ENCODE data around the gene ATPAF1. TPM values are rescaled to one million over a fixed set of nuclear protein-coding genes. Genes with fewer than 3 reads are reported as not detected.

ATPAF1 gene
- total RNA-seq, 1 donor from 2014 or later, result 39.6 TPM

DNA sequence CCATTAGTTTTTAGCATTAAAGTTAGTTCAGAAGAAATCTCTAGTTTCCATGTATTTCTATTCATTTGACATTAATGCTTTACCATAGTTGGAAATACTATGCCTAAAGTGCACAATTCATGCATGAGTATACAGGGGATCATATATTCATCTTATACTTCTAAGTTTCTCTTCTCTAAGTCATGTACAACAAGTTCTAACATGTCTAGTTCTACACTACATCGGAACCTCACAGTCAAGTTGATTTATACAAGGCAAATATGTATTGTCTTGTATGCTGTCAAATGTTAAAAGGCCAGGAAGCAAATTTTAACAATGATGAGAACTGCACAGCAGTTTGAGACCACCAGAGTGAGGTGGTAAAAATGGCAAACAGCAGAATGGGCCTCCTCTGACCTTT lies 28.6 kb downstream of the ATPAF1 start:
- no peak for DNase-seq (ENCODE audit: low read depth)
- no peak overlapping the region for H3K4me3 ChIP-seq (ENCODE audit: low read depth, low read length)
- TF ChIP-seq, protein P1, sequence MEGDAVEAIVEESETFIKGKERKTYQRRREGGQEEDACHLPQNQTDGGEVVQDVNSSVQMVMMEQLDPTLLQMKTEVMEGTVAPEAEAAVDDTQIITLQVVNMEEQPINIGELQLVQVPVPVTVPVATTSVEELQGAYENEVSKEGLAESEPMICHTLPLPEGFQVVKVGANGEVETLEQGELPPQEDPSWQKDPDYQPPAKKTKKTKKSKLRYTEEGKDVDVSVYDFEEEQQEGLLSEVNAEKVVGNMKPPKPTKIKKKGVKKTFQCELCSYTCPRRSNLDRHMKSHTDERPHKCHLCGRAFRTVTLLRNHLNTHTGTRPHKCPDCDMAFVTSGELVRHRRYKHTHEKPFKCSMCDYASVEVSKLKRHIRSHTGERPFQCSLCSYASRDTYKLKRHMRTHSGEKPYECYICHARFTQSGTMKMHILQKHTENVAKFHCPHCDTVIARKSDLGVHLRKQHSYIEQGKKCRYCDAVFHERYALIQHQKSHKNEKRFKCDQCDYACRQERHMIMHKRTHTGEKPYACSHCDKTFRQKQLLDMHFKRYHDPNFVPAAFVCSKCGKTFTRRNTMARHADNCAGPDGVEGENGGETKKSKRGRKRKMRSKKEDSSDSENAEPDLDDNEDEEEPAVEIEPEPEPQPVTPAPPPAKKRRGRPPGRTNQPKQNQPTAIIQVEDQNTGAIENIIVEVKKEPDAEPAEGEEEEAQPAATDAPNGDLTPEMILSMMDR (conservative IDR thresholded peaks at IDR 0.05; ENCODE audit: low read depth, low read length), result no peak

GRCh38 chr1:46638921-46639320 lies 29.2 kb downstream of the ATPAF1 start:
- TF ChIP-seq, protein P1 (conservative IDR thresholded peaks at IDR 0.05; ENCODE audit: low read depth, low read length), result no peak
- no peak for DNase-seq (ENCODE audit: low read depth)

DNA sequence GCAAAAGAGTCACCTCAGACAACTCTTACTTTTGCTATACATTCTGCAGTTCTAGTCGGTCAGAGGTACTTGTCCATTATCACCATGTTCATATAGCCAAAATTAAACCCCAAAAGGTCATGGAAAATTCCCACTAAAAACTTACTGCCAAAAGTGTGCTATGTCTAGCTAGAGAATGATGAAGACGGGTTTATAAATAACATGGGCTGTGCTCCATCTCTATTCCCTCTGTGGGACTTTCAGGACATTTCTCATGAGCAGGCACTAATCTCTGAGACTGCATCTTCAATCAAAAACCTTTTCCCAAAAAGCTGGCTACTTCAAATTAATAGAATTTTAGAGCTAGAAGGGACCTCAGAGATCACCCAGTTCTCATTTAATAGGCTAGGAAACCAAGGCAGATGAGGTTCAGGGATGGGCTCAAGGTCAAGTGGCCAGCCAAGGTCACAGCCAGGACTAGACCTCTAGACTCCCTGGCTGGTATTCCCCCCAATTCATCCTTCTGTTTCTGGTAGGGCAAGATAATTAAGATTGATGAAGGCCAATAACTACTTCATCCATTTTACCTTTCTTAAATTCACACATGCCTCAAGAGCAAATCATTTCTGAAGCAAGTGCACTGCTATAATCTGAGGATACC lies 30.6 kb downstream of the ATPAF1 start:
- TF ChIP-seq, protein P1 (conservative IDR thresholded peaks at IDR 0.05; ENCODE audit: low read depth, low read length), result no peak
- no peak for DNase-seq (ENCODE audit: low read depth)
- no peak overlapping the region for H3K4me3 ChIP-seq (ENCODE audit: low read depth, low read length)

More at GRCh38 chr1:46638921-46639320, 29.2 kb downstream of the ATPAF1 start:
- H3K4me3 ChIP-seq (ENCODE audit: low read depth, low read length), result no peak overlapping the region

GRCh38 chr1:46635205-46635604 lies 33.0 kb downstream of the ATPAF1 start:
- no peak for DNase-seq (ENCODE audit: low read depth)
- TF ChIP-seq, protein P1 (conservative IDR thresholded peaks at IDR 0.05; ENCODE audit: low read depth, low read length), result no peak
- H3K4me3 ChIP-seq (ENCODE audit: low read depth, low read length), result no peak overlapping the region

GRCh38 chr1:46630719-46631118 lies 37.4 kb downstream of the ATPAF1 start:
- DNase-seq (ENCODE audit: low read depth), result no peak
- TF ChIP-seq, protein P1 (conservative IDR thresholded peaks at IDR 0.05; ENCODE audit: low read depth, low read length), result no peak
- H3K4me3 ChIP-seq (ENCODE audit: low read depth, low read length), result no peak overlapping the region

- DNase-seq (ENCODE audit: low read depth), result no peak
- TF ChIP-seq, protein P1 (conservative IDR thresholded peaks at IDR 0.05; ENCODE audit: low read depth, low read length), result no peak
- no peak overlapping the region for H3K4me3 ChIP-seq (ENCODE audit: low read depth, low read length)
Measured at GRCh38 chr1:46623743-46624644, 44.2 kb downstream of the ATPAF1 start.
